HG03439 (cell line): ENCODE measurements around the gene FUT2.

Experiments
- ATAC-seq: cut with Tn5 transposase; IDR thresholded peaks from one replicate; pipeline ENCODE4 v1.9.1; 2021; ENCODE audit warnings: mild to moderate bottlenecking, moderate library complexity; ENCODE audit not compliant: unreplicated experiment

Gene FUT2

GRCh38 chr19:48749571-48750198, 53.9 kb downstream of the FUT2 start:
- ATAC-seq: no peak

- ATAC-seq: no peak
These were observed 54.6 kb downstream of the FUT2 start for GRCh38 chr19:48750351-48750750.

- no peak for ATAC-seq
These were observed 55.2 kb downstream of the FUT2 start for GRCh38 chr19:48750771-48751504.

- ATAC-seq: no peak
These were observed 56.2 kb downstream of the FUT2 start for GRCh38 chr19:48751845-48752495.

- no peak for ATAC-seq
These were observed 57.0 kb downstream of the FUT2 start, which contains the start of gene FUT1 for GRCh38 chr19:48752496-48753365. Gene FUT1 (minus strand): TSS chr19:48752641. CDS start chr19:48751281, 1,360 bp downstream.

- no peak for ATAC-seq
These were observed 59.4 kb downstream of the FUT2 start, which contains the start of gene FGF21 for GRCh38 chr19:48755084-48755641. Gene FGF21 (plus strand): TSS chr19:48755524. CDS start chr19:48756237, 713 bp downstream.
